Measurements from ENCODE around the gene SIDT1. TPM values are rescaled to one million over a fixed set of nuclear protein-coding genes. Genes with fewer than 3 reads are reported as not detected.
A peak's percentile ranks its signal among the peaks of the same experiment; 100 is the strongest.

Gene SIDT1
- total and polyA plus RNA-seq, 4 donors = 18.2 to 49.6 (median 39.9) TPM

Small RNAs within 50 kb of the gene (small RNA-seq; reads per million reads assigned to genes)
- 0.26 reads per million, percentile 20 among the genes with 10 or more reads in this experiment for gene MIR4446 (ENCODE audit: low replicate concordance)
- gene RN7SL767P (ENCODE audit: low replicate concordance) = 0.22 reads per million, percentile 11 among the genes with 10 or more reads in this experiment

Other genes starting within 250 kb of the SIDT1 start
- 10 to 100 TPM; 23.9 to 33.1 TPM for gene CFAP44, start 91.1 kb upstream of the SIDT1 start, total RNA-seq
- gene CFAP44, start 91.1 kb upstream of the SIDT1 start, polyA plus RNA-seq (ENCODE audit: insufficient read length in 2 of 2) = 10 to 100 TPM; 20.0 to 22.2 TPM
- 10 to 100 TPM; 21.0 to 32.2 TPM for gene SPICE1, start 17.4 kb upstream of the SIDT1 start, total RNA-seq
- 10 to 100 TPM; 12.7 to 16.3 TPM for gene SPICE1, start 17.4 kb upstream of the SIDT1 start, polyA plus RNA-seq (ENCODE audit: insufficient read length in 2 of 2)
- gene USF3, start 164.1 kb downstream of the SIDT1 start, total RNA-seq = 10 to 100 TPM; 16.3 to 26.3 TPM
- gene USF3, start 164.1 kb downstream of the SIDT1 start, polyA plus RNA-seq (ENCODE audit: insufficient read length in 2 of 2) = 10 to 100 TPM; 13.5 to 14.1 TPM
- gene NAA50, start 213.7 kb downstream of the SIDT1 start, total RNA-seq = 10 to 100 TPM; 74.9 to 85.1 TPM
- 10 to 100 TPM; 74.2 to 99.0 TPM for gene NAA50, start 213.7 kb downstream of the SIDT1 start, polyA plus RNA-seq (ENCODE audit: insufficient read length in 2 of 2)
- 100 to 1,000 TPM in 1 of 2 donors, 10 to 100 TPM in 1; 87.1 to 279 TPM for gene ATP6V1A, start 214.5 kb downstream of the SIDT1 start, total RNA-seq
- 100 to 1,000 TPM; 104 to 134 TPM for gene ATP6V1A, start 214.5 kb downstream of the SIDT1 start, polyA plus RNA-seq (ENCODE audit: insufficient read length in 2 of 2)

Data from spinal cord (tissue), 4 donors.